ENCODE results near the gene UTP15. TPM values are rescaled to one million over a fixed set of nuclear protein-coding genes. Genes with fewer than 3 reads are reported as not detected.

The UTP15 gene
- total RNA-seq: 10 to 100 TPM; 35.8 to 41.6 TPM
- total RNA-seq: 49.0 to 49.8 reads per million in 2 donors

GRCh38 chr5:73565139-73565968 is at the start of gene UTP15, which contains the start of gene ANKRA2:
Gene UTP15, plus strand, starts transcription at chr5:73565743. Its CDS starts 1,602 bp downstream, at chr5:73567345.
Gene ANKRA2, minus strand, starts transcription at chr5:73565639. Its CDS starts 2,758 bp downstream, at chr5:73562881.
- H3K4me3 Mint-ChIP-seq: peak within 1 kb of the TSS; percentile 99
- no peaks in the 10 kb centered on the region for H3K27me3 Mint-ChIP-seq
- peak; percentile 94 to 98 (median 98) for DNase-seq
- peak within 1 kb of the TSS; percentile 100 for H3K27ac Mint-ChIP-seq
- peaks cover 27% of the 10 kb centered on the region for H3K4me1 Mint-ChIP-seq
- peaks cover 6% of the 10 kb centered on the region for H3K36me3 Mint-ChIP-seq (ENCODE audit: low read depth)
- H3K9me3 ChIP-seq (ENCODE audit: control insufficient read depth, low read length, poor library complexity, severe bottlenecking): no peaks in the 10 kb centered on the region
- ATAC-seq: peak; percentile 95

- peak; percentile 23 to 57 (median 46) for DNase-seq
- peaks cover 5% of the 10 kb centered on the region for H3K4me1 Mint-ChIP-seq
- H3K9me3 ChIP-seq (ENCODE audit: control insufficient read depth, low read length, poor library complexity, severe bottlenecking): no peaks in the 10 kb centered on the region
- peak overlapping the region; percentile 88 for H3K27ac Mint-ChIP-seq
- peak overlapping the region; percentile 65 for H3K4me3 Mint-ChIP-seq
- peak; percentile 99 for ATAC-seq
- H3K27me3 Mint-ChIP-seq: peaks cover 9% of the 10 kb centered on the region
- H3K36me3 Mint-ChIP-seq (ENCODE audit: low read depth): no peaks in the 10 kb centered on the region
These were observed 45.8 kb upstream of the UTP15 start for GRCh38 chr5:73519531-73520283.

- no peak for DNase-seq
- H3K36me3 Mint-ChIP-seq (ENCODE audit: low read depth): no peaks in the 10 kb centered on the region
These were observed 42.6 kb upstream of the UTP15 start for GRCh38 chr5:73522989-73523388.

GRCh38 chr5:73523861-73524260 is 41.7 kb upstream of the UTP15 start:
- peaks cover 29% of the 10 kb centered on the region for H3K27me3 Mint-ChIP-seq
- peak overlapping the region; percentile 37 for H3K27ac Mint-ChIP-seq
- no peaks in the 10 kb centered on the region for H3K9me3 ChIP-seq (ENCODE audit: control insufficient read depth, low read length, poor library complexity, severe bottlenecking)
- no peaks in the 10 kb centered on the region for H3K36me3 Mint-ChIP-seq (ENCODE audit: low read depth)
- no peak for ATAC-seq
- DNase-seq: no peak
- H3K4me1 Mint-ChIP-seq: peaks cover 9% of the 10 kb centered on the region
- H3K4me3 Mint-ChIP-seq: no peak overlapping the region

More at GRCh38 chr5:73522989-73523388, 42.6 kb upstream of the UTP15 start:
- peaks cover 24% of the 10 kb centered on the region for H3K27me3 Mint-ChIP-seq
- H3K4me3 Mint-ChIP-seq: no peak overlapping the region
- H3K27ac Mint-ChIP-seq: peak overlapping the region; percentile 37
- no peak for ATAC-seq
- no peaks in the 10 kb centered on the region for H3K9me3 ChIP-seq (ENCODE audit: control insufficient read depth, low read length, poor library complexity, severe bottlenecking)
- H3K4me1 Mint-ChIP-seq: peaks cover 5% of the 10 kb centered on the region

- H3K27me3 Mint-ChIP-seq: peaks cover 33% of the 10 kb centered on the region
- H3K9me3 ChIP-seq (ENCODE audit: control insufficient read depth, low read length, poor library complexity, severe bottlenecking): no peaks in the 10 kb centered on the region
- ATAC-seq: no peak
- H3K4me1 Mint-ChIP-seq: peaks cover 4% of the 10 kb centered on the region
- DNase-seq: no peak
- no peaks in the 10 kb centered on the region for H3K36me3 Mint-ChIP-seq (ENCODE audit: low read depth)
- no peak overlapping the region for H3K4me3 Mint-ChIP-seq
- no peak overlapping the region for H3K27ac Mint-ChIP-seq
These were observed 39.8 kb upstream of the UTP15 start for GRCh38 chr5:73525606-73526203.

GRCh38 chr5:73528248-73528647 is 37.3 kb upstream of the UTP15 start:
- H3K4me1 Mint-ChIP-seq: peaks cover 7% of the 10 kb centered on the region
- no peak overlapping the region for H3K4me3 Mint-ChIP-seq
- no peak overlapping the region for H3K27ac Mint-ChIP-seq
- ATAC-seq: no peak
- DNase-seq: no peak
- peaks cover 3% of the 10 kb centered on the region for H3K36me3 Mint-ChIP-seq (ENCODE audit: low read depth)
- H3K9me3 ChIP-seq (ENCODE audit: control insufficient read depth, low read length, poor library complexity, severe bottlenecking): no peaks in the 10 kb centered on the region
- peaks cover 54% of the 10 kb centered on the region for H3K27me3 Mint-ChIP-seq

GRCh38 chr5:73529081-73529480 is 36.5 kb upstream of the UTP15 start:
- H3K9me3 ChIP-seq (ENCODE audit: control insufficient read depth, low read length, poor library complexity, severe bottlenecking): no peaks in the 10 kb centered on the region
- no peak for ATAC-seq
- Mint-ChIP-seq H3K4me1 (peaks cover 7% of the 10 kb centered on the region), H3K27me3 (peaks cover 52% of the 10 kb centered on the region), H3K4me3 (no peak overlapping the region), H3K36me3 (ENCODE audit: low read depth) (peaks cover 3% of the 10 kb centered on the region), H3K27ac (no peak overlapping the region)
- DNase-seq: no peak

- H3K9me3 ChIP-seq (ENCODE audit: control insufficient read depth, low read length, poor library complexity, severe bottlenecking): no peaks in the 10 kb centered on the region
- Mint-ChIP-seq H3K36me3 (ENCODE audit: low read depth) (peaks cover 5% of the 10 kb centered on the region), H3K4me3 (no peak overlapping the region), H3K27me3 (peaks cover 62% of the 10 kb centered on the region), H3K27ac (no peak overlapping the region), H3K4me1 (peaks cover 9% of the 10 kb centered on the region)
- DNase-seq (no peak), ATAC-seq (no peak)
These were observed 34.2 kb upstream of the UTP15 start for GRCh38 chr5:73531356-73531755.

GRCh38 chr5:73532195-73532594 is 33.3 kb upstream of the UTP15 start:
- no peak overlapping the region for H3K27ac Mint-ChIP-seq
- H3K36me3 Mint-ChIP-seq (ENCODE audit: low read depth): peaks cover 5% of the 10 kb centered on the region
- ATAC-seq (no peak), DNase-seq (no peak)
- peaks cover 59% of the 10 kb centered on the region for H3K27me3 Mint-ChIP-seq
- H3K4me3 Mint-ChIP-seq: no peak overlapping the region
- H3K9me3 ChIP-seq (ENCODE audit: control insufficient read depth, low read length, poor library complexity, severe bottlenecking): no peaks in the 10 kb centered on the region
- peaks cover 9% of the 10 kb centered on the region for H3K4me1 Mint-ChIP-seq

GRCh38 chr5:73534011-73534644 is 31.4 kb upstream of the UTP15 start:
- Mint-ChIP-seq H3K27ac (no peak overlapping the region), H3K4me3 (no peak overlapping the region), H3K27me3 (peaks cover 53% of the 10 kb centered on the region), H3K4me1 (peaks cover 5% of the 10 kb centered on the region), H3K36me3 (ENCODE audit: low read depth) (peaks cover 5% of the 10 kb centered on the region)
- H3K9me3 ChIP-seq (ENCODE audit: control insufficient read depth, low read length, poor library complexity, severe bottlenecking): no peaks in the 10 kb centered on the region
- ATAC-seq (no peak), DNase-seq (no peak)

- ATAC-seq (no peak), DNase-seq (no peak)
- peaks cover 5% of the 10 kb centered on the region for H3K4me1 Mint-ChIP-seq
- H3K36me3 Mint-ChIP-seq (ENCODE audit: low read depth): peaks cover 5% of the 10 kb centered on the region
- no peaks in the 10 kb centered on the region for H3K9me3 ChIP-seq (ENCODE audit: control insufficient read depth, low read length, poor library complexity, severe bottlenecking)
- H3K27me3 Mint-ChIP-seq: peaks cover 60% of the 10 kb centered on the region
- no peak overlapping the region for H3K27ac Mint-ChIP-seq
- H3K4me3 Mint-ChIP-seq: no peak overlapping the region
These were observed 30.6 kb upstream of the UTP15 start for GRCh38 chr5:73534971-73535370.

- Mint-ChIP-seq H3K36me3 (ENCODE audit: low read depth) (peaks cover 6% of the 10 kb centered on the region), H3K27ac (no peak overlapping the region), H3K4me3 (no peak overlapping the region), H3K4me1 (peaks cover 4% of the 10 kb centered on the region), H3K27me3 (peaks cover 57% of the 10 kb centered on the region)
- no peaks in the 10 kb centered on the region for H3K9me3 ChIP-seq (ENCODE audit: control insufficient read depth, low read length, poor library complexity, severe bottlenecking)
- no peak for DNase-seq
- ATAC-seq: no peak
These were observed 25.8 kb upstream of the UTP15 start for GRCh38 chr5:73539730-73540129.

GRCh38 chr5:73540192-73540591 is 25.4 kb upstream of the UTP15 start:
- DNase-seq (no peak), ATAC-seq (no peak)
- no peak overlapping the region for H3K27ac Mint-ChIP-seq
- H3K4me1 Mint-ChIP-seq: peaks cover 4% of the 10 kb centered on the region
- H3K9me3 ChIP-seq (ENCODE audit: control insufficient read depth, low read length, poor library complexity, severe bottlenecking): no peaks in the 10 kb centered on the region
- H3K4me3 Mint-ChIP-seq: no peak overlapping the region
- H3K27me3 Mint-ChIP-seq: peaks cover 57% of the 10 kb centered on the region
- H3K36me3 Mint-ChIP-seq (ENCODE audit: low read depth): peaks cover 6% of the 10 kb centered on the region
